Liver (tissue), 3 donors: Measurements from ENCODE around the gene SIGLEC7.

Experiments
- CTCF ChIP-seq: fragments of 150-350 bp; IDR thresholded peaks from 2 replicates; pipeline ENCODE4 v1.5.1; 2017; ENCODE audit warnings: improper control_type of control experiment, low read depth, low read length; ENCODE audit not compliant: missing input control
- GABPA ChIP-seq, 2 donors: IDR thresholded peaks in 1 of 2; conservative IDR thresholded peaks in 1 of 2; 2 replicates each; pipeline ENCODE4 v1.6.1; 2016; ENCODE audit warnings: antibody characterized with exemption in 2 of 2, mild to moderate bottlenecking in 1 of 2, moderate library complexity in 1 of 2
- RAD21 ChIP-seq, 2 donors: IDR thresholded peaks; 2 replicates each; pipeline ENCODE4 v1.6.1; 2016; ENCODE audit warnings: antibody characterized with exemption in 2 of 2, mild to moderate bottlenecking in 2 of 2
- REST ChIP-seq: IDR thresholded peaks from 2 replicates; pipeline ENCODE4 v1.6.1; 2016; ENCODE audit warnings: antibody characterized with exemption, mild to moderate bottlenecking
- TAF1 ChIP-seq: conservative IDR thresholded peaks from 2 replicates; pipeline ENCODE4 v1.6.1; 2016; ENCODE audit warnings: antibody characterized with exemption, mild to moderate bottlenecking
- YY1 ChIP-seq: IDR thresholded peaks from 2 replicates; pipeline ENCODE4 v1.6.1; 2016; ENCODE audit warnings: antibody characterized with exemption, mild to moderate bottlenecking
- ZBTB33 ChIP-seq: IDR thresholded peaks from 2 replicates; pipeline ENCODE4 v1.6.1; 2016; ENCODE audit warnings: antibody characterized with exemption
- donor health status: healthy.
- donor health status: healthy.

- TF ChIP-seq CTCF (no peak), REST (peak; percentile 51), TAF1 (peak; percentile 23), YY1 (peak; percentile 89), ZBTB33 (peak; percentile 96), GABPA (IDR thresholded peaks at IDR 0.05 in 1 of 2, conservative IDR thresholded peaks at IDR 0.05 in 1 of 2) (peak; percentile 83 to 97), RAD21 (IDR thresholded peaks at IDR 0.05) (peak; percentile 11 to 30)
These were observed 33.9 kb upstream of the SIGLEC7 start, which contains the start of gene CTU1 for GRCh38 chr19:51108066-51108804.
